Endothelial cell (in vitro differentiated cells): ENCODE measurements around the gene TRIM17. TPM values are rescaled to one million over a fixed set of nuclear protein-coding genes. Genes with fewer than 3 reads are reported as not detected.

Experiments
- DNase-seq: peaks from one replicate; pipeline ENCODE4 v3.0.0; 2021; ENCODE audit warnings: low spot score
- H3K27ac Mint-ChIP-seq: one replicate; pipeline ENCODE4 v1.8.0; 2021; ENCODE audit warnings: mixed read lengths, inconsistent platforms; ENCODE audit not compliant: unreplicated experiment
- H3K27me3 Mint-ChIP-seq: one replicate; pipeline ENCODE4 v1.8.0; 2021; ENCODE audit warnings: mild to moderate bottlenecking, moderate library complexity, mixed read lengths, inconsistent platforms; ENCODE audit not compliant: unreplicated experiment
- H3K36me3 Mint-ChIP-seq: one replicate; pipeline ENCODE4 v1.8.0; 2021; ENCODE audit warnings: mild to moderate bottlenecking, low read depth, mixed read lengths, inconsistent platforms; ENCODE audit not compliant: unreplicated experiment
- H3K4me1 Mint-ChIP-seq: one replicate; pipeline ENCODE4 v1.8.0; 2021; ENCODE audit warnings: mild to moderate bottlenecking, mixed read lengths, inconsistent platforms; ENCODE audit not compliant: unreplicated experiment
- H3K4me3 Mint-ChIP-seq: one replicate; pipeline ENCODE4 v1.8.0; 2021; ENCODE audit warnings: mild to moderate bottlenecking, mixed read lengths, inconsistent platforms; ENCODE audit not compliant: unreplicated experiment
- H3K9me3 Mint-ChIP-seq: one replicate; pipeline ENCODE4 v1.8.0; 2021; ENCODE audit warnings: mixed read lengths, inconsistent platforms; ENCODE audit not compliant: unreplicated experiment
- CTCF ChIP-seq: fragments of 200-600 bp; sonication (generic); IDR thresholded peaks from one replicate; pipeline ENCODE4 v1.5.0; 2021; ENCODE audit warnings: antibody characterized with exemption; ENCODE audit not compliant: unreplicated experiment
- total RNA-seq: library from RNA; stranded (reverse); fragmentation: NEBNext Ultra II Directional; extraction: Animal tissue kit (Norgen Biotek cat#: 25700); gene quantifications from one replicate; pipeline ENCODE4 v1.2.1, GENCODE V29; 2021; ENCODE audit not compliant: unreplicated experiment

The TRIM17 gene
- total RNA-seq, 1 donor from 2014 or later: 2.3 TPM

GRCh38 chr1:228411548-228412430, 4.9 kb downstream of the TRIM17 start:
- Mint-ChIP-seq H3K27ac (no peak overlapping the region), H3K4me3 (no peak overlapping the region), H3K36me3 (peaks cover 5% of the 10 kb centered on the region), H3K27me3 (peaks cover 14% of the 10 kb centered on the region), H3K9me3 (no peaks in the 10 kb centered on the region), H3K4me1 (peaks cover 8% of the 10 kb centered on the region)
- DNase-seq: no peak
- no peak for TF ChIP-seq CTCF

GRCh38 chr1:228411121-228411520, 5.5 kb downstream of the TRIM17 start:
- H3K27me3 Mint-ChIP-seq: peaks cover 14% of the 10 kb centered on the region
- H3K4me3 Mint-ChIP-seq: no peak overlapping the region
- H3K27ac Mint-ChIP-seq: no peak overlapping the region
- H3K9me3 Mint-ChIP-seq: no peaks in the 10 kb centered on the region
- H3K4me1 Mint-ChIP-seq: peaks cover 8% of the 10 kb centered on the region
- DNase-seq: no peak
- peaks cover 5% of the 10 kb centered on the region for H3K36me3 Mint-ChIP-seq
- TF ChIP-seq CTCF: no peak

DNA sequence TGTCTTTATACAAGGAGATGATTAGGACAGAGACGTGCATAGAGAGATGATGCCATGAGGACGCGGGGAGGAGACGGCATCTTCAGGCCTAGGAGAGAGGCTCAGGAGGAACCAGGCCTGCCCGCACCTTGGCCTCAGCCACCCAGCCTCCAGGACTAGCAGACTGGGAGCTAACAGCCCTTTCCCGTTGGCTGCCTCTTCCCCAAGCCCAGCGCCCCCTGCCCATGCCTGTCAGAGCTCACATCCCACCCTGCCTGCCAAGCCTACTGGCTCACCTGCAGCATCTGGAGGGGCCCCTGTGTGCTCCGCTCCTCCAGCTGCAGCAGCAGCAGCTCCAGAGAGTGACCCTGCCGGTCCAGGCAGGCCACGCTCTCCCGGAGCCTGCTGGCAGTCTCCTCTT, 6.0 kb downstream of the TRIM17 start:
- H3K9me3 Mint-ChIP-seq: no peaks in the 10 kb centered on the region
- no peak overlapping the region for H3K4me3 Mint-ChIP-seq
- DNase-seq: no peak
- H3K27me3 Mint-ChIP-seq: peaks cover 13% of the 10 kb centered on the region
- H3K36me3 Mint-ChIP-seq: peaks cover 4% of the 10 kb centered on the region
- peaks cover 7% of the 10 kb centered on the region for H3K4me1 Mint-ChIP-seq
- no peak for TF ChIP-seq CTCF
- H3K27ac Mint-ChIP-seq: no peak overlapping the region

DNA sequence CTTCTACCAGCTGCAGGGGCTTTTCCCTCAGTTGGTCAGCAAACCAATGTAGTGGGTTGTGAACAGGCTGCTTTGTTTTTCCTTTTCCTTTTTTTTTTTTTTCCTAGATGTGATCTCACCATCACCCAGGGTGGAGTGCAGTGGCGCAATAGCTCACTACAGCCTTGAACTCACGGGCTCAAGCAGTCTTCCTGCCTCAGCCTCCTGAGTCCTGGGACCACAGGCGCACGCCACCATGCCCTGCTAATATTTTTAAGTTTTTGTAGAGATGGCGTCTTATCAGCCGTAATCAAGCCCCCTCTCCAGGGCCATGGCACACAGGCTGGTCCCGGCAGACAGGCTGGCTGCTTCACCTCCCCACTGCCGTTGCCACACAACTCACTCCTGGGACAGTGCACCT, 6.6 kb downstream of the TRIM17 start:
- Mint-ChIP-seq H3K27ac (no peak overlapping the region), H3K4me1 (peaks cover 9% of the 10 kb centered on the region), H3K4me3 (no peak overlapping the region), H3K9me3 (no peaks in the 10 kb centered on the region), H3K36me3 (no peaks in the 10 kb centered on the region), H3K27me3 (peaks cover 11% of the 10 kb centered on the region)
- no peak for TF ChIP-seq CTCF
- no peak for DNase-seq
